Omental fat pad (tissue), 4 donors: Measurements from ENCODE around the gene ANKRD13C. TPM values are rescaled to one million over a fixed set of nuclear protein-coding genes. Genes with fewer than 3 reads are reported as not detected.

ENCODE experiments used
- ATAC-seq: fragments of 150-250 bp; one replicate; pipeline ENCODE4 v1.9.1; 2016; ENCODE audit warnings: mild to moderate bottlenecking, moderate library complexity; ENCODE audit not compliant: low FRiP score
- DNase-seq: peaks from one replicate; pipeline ENCODE4 v3.0.0-alpha.2; 2019; ENCODE audit warnings: low spot score
- CTCF ChIP-seq, 3 donors: fragments of 450-650 bp; IDR thresholded peaks; one replicate each; pipeline ENCODE4 v1.5.1; 2016 to 2017; ENCODE audit warnings: antibody characterized with exemption in 3 of 3, mild to moderate bottlenecking in 3 of 3, moderate library complexity in 2 of 3
- total RNA-seq, 4 donors: library from RNA; depleted of rRNA; stranded (reverse); fragments of >200 nt; gene quantifications; one replicate each; pipeline ENCODE4 v1.1.0, GENCODE V29; 2016

Gene ANKRD13C
- total RNA-seq, 4 donors from 2014 or later: 19.5 to 29.0 (median 22.5) TPM

GRCh38 chr1:70220517-70221237 is 133.8 kb downstream of the ANKRD13C start:
- DNase-seq (no peak), ATAC-seq (no peak)
- TF ChIP-seq CTCF (IDR thresholded peaks at IDR 0.05): no peak

- no peak for TF ChIP-seq CTCF (IDR thresholded peaks at IDR 0.05)
- no peak for DNase-seq
- ATAC-seq: no peak
Observed at GRCh38 chr1:70220015-70220414, 134.5 kb downstream of the ANKRD13C start.

DNA sequence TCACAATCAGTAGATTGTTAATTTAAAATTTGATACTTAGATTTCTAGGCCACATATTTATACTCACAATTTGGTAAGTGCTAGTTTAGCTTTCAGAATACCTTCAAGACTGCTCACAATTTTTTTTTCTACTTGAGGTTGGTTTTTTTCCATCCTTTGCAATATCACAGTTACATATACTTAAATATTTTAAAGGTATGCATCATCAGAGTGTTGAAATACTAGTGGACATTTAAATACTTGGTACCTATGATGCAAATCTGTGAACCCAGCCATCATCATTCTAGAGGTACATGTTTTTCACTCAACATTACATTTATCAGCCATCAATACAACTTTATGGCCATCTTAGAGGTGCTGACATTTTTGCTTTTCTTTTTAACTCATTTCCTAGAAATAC is 143.0 kb downstream of the ANKRD13C start:
- DNase-seq (no peak), ATAC-seq (no peak)
- no peak for TF ChIP-seq CTCF (IDR thresholded peaks at IDR 0.05)

- no peak for TF ChIP-seq CTCF (IDR thresholded peaks at IDR 0.05)
- ATAC-seq (no peak), DNase-seq (no peak)
Observed at GRCh38 chr1:70210820-70211219, 143.7 kb downstream of the ANKRD13C start.

Other genes with a start within 250 kb of the ANKRD13C start
- 10 to 100 TPM; 10.9 to 19.7 (median 13.3) TPM for gene LRRC40, start 149.1 kb downstream of the ANKRD13C start, total RNA-seq
- 100 to 1,000 TPM; 143 to 240 (median 167) TPM for gene SRSF11, start 133.3 kb downstream of the ANKRD13C start, total RNA-seq
- 10 to 100 TPM in 1 of 4 donors, 1 to 10 TPM in 3; 4.9 to 13.3 (median 6.6) TPM for gene CTH, start 56.5 kb upstream of the ANKRD13C start, total RNA-seq